ENCODE results near the gene LEFTY1. TPM values are rescaled to one million over a fixed set of nuclear protein-coding genes. Genes with fewer than 3 reads are reported as not detected.

Gene LEFTY1
- total RNA-seq, 1 donor from 2014 or later: not detected

DNA sequence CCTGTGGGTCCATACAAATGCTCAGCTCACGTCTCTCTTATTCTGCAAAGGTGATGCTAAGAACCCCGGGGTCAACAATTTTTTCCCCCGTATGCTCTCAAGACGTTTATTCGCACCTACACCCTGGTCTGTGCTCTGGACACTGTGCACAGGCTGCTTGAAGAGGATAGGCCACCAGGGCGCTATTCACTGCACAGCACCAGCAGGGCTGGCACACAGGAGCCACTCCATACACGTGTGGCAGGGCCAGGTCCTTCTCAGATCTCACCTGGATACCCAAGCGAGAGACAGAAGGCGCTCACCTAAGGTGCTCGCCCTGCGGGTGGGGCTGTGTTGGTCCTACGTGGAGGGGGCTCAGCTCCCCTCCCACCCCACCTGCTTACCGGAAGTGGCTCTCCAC is 23.4 kb downstream of the LEFTY1 start:
- no peaks in the 10 kb centered on the region for H3K27me3 ChIP-seq (ENCODE audit: low read depth)
- intact Hi-C loops (cut with DNase I): no loop called here
- no peak overlapping the region for H3K27ac ChIP-seq
- H3K36me3 ChIP-seq: peaks cover 98% of the 10 kb centered on the region
- H3K9me3 ChIP-seq: no peaks in the 10 kb centered on the region
- DNase-seq: no peak
- peak in 1 of 2 donors; percentile 31 for ATAC-seq
- H3K4me3 ChIP-seq: no peak overlapping the region
- peaks cover 8% of the 10 kb centered on the region for H3K4me1 ChIP-seq
- no peak for TF ChIP-seq CTCF (IDR thresholded peaks at IDR 0.05)

- intact Hi-C loops (cut with DNase I): no loop called here
- H3K27ac ChIP-seq: no peak overlapping the region
- TF ChIP-seq CTCF (IDR thresholded peaks at IDR 0.05): no peak
- DNase-seq (no peak), ATAC-seq (no peak)
- peaks cover 8% of the 10 kb centered on the region for H3K4me1 ChIP-seq
- no peaks in the 10 kb centered on the region for H3K27me3 ChIP-seq (ENCODE audit: low read depth)
- H3K36me3 ChIP-seq: peaks cover 95% of the 10 kb centered on the region
- no peak overlapping the region for H3K4me3 ChIP-seq
- H3K9me3 ChIP-seq: no peaks in the 10 kb centered on the region
These were observed 25.8 kb downstream of the LEFTY1 start for GRCh38 chr1:225863167-225863566.

GRCh38 chr1:225862581-225862950 is 26.4 kb downstream of the LEFTY1 start:
- no peak for ATAC-seq
- Histone ChIP-seq H3K4me3 (no peak overlapping the region), H3K36me3 (peaks cover 95% of the 10 kb centered on the region), H3K27ac (no peak overlapping the region), H3K27me3 (ENCODE audit: low read depth) (no peaks in the 10 kb centered on the region), H3K9me3 (no peaks in the 10 kb centered on the region), H3K4me1 (peaks cover 8% of the 10 kb centered on the region)
- no peak for TF ChIP-seq CTCF (IDR thresholded peaks at IDR 0.05)
- intact Hi-C loops (cut with DNase I): no loop called here
- no peak for DNase-seq

DNA sequence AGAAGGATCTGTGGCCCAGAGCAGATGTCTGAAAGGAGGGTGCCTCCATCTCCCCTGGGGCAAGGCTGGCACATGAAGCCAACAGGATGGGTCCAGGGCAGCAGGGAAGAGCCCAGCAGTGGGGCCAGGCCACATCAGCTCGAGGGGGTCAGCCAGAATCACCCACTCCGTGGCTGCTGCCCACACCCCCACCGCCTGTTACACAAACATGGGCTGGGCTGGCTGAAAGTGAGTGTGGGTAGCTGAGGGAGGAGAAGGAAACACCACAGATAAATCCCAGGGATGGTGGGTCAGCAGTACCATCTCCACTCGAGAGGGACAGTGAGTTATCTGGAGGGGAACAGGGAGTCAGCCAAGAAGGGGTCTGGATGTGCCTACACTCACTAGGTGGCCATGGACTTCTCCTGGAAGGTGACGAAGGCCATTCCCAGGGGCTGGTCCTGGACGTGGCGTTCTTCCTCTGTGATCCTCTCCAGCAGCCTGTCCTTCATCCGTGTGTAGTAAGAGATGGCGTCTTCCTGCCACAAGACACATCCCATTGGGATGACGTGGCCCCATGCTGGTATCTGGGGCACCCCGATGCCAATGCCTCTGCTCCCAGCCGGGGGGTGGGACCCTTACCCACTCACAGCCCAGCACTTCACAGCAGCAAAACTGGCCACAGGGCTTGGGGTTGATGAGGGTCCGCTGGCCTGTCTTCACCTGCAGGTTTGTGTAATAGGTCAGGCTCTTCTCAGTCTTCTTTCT is 26.9 kb downstream of the LEFTY1 start:
- no peak for TF ChIP-seq CTCF (IDR thresholded peaks at IDR 0.05)
- peaks cover 8% of the 10 kb centered on the region for H3K4me1 ChIP-seq
- DNase-seq: no peak
- H3K27ac ChIP-seq: no peak overlapping the region
- no peak overlapping the region for H3K4me3 ChIP-seq
- no peak for ATAC-seq
- H3K9me3 ChIP-seq: no peaks in the 10 kb centered on the region
- intact Hi-C loops (cut with DNase I): no loop called here
- no peaks in the 10 kb centered on the region for H3K27me3 ChIP-seq (ENCODE audit: low read depth)
- peaks cover 93% of the 10 kb centered on the region for H3K36me3 ChIP-seq

DNA sequence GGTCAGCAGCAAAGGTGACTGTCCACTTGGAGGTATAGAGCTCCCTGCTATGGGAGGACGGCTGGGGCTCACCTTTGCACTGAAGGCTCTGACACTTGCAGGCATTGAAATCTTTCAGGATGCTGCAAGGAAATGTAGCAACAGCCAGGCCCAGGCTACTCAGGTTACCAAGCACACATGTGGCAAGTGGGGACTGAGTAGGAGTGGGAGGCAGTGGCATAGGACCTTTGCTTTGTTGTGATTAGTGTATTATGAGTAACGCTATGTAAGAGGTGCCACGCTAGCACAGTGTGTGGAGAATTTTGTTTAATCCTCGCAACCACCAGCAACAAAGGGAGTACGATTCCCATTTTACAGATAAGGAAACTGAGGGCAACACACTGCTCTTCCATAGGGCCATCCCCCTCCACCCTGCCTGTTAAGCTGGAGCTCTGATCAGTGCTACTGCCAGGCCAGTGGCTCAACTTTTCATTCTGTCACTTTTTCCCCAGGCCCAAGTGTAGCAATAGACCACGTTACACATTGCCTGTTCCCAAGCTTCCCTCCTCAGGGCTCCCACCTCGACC is 28.0 kb downstream of the LEFTY1 start:
- Histone ChIP-seq H3K9me3 (no peaks in the 10 kb centered on the region), H3K4me3 (no peak overlapping the region), H3K27ac (no peak overlapping the region), H3K36me3 (peaks cover 93% of the 10 kb centered on the region), H3K4me1 (peaks cover 8% of the 10 kb centered on the region), H3K27me3 (ENCODE audit: low read depth) (no peaks in the 10 kb centered on the region)
- intact Hi-C loops (cut with DNase I): no loop called here
- ATAC-seq (no peak), DNase-seq (no peak)
- no peak for TF ChIP-seq CTCF (IDR thresholded peaks at IDR 0.05)

All from lower lobe of right lung (tissue), 2 donors.